Stimulated activated CD4-positive, alpha-beta T cell treated with anti-CD3 and anti-CD28 coated beads, Interleukin-15, amount 100 ng/mL, for 48 hours (primary cell): ENCODE measurements around the gene RGL3.
"Not testable (repeated sequence)": the region's sequence is repeated elsewhere in the genome, so short reads cannot be mapped to it uniquely, and the experiment has no call there.

Experiments
- DNase-seq, 2 donors: peaks; one replicate each; pipeline ENCODE4 v3.0.0-alpha.2; 2020; ENCODE audit warnings: low read depth in 2 of 2

RGL3 gene, protein sequence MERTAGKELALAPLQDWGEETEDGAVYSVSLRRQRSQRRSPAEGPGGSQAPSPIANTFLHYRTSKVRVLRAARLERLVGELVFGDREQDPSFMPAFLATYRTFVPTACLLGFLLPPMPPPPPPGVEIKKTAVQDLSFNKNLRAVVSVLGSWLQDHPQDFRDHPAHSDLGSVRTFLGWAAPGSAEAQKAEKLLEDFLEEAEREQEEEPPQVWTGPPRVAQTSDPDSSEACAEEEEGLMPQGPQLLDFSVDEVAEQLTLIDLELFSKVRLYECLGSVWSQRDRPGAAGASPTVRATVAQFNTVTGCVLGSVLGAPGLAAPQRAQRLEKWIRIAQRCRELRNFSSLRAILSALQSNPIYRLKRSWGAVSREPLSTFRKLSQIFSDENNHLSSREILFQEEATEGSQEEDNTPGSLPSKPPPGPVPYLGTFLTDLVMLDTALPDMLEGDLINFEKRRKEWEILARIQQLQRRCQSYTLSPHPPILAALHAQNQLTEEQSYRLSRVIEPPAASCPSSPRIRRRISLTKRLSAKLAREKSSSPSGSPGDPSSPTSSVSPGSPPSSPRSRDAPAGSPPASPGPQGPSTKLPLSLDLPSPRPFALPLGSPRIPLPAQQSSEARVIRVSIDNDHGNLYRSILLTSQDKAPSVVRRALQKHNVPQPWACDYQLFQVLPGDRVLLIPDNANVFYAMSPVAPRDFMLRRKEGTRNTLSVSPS

DNA sequence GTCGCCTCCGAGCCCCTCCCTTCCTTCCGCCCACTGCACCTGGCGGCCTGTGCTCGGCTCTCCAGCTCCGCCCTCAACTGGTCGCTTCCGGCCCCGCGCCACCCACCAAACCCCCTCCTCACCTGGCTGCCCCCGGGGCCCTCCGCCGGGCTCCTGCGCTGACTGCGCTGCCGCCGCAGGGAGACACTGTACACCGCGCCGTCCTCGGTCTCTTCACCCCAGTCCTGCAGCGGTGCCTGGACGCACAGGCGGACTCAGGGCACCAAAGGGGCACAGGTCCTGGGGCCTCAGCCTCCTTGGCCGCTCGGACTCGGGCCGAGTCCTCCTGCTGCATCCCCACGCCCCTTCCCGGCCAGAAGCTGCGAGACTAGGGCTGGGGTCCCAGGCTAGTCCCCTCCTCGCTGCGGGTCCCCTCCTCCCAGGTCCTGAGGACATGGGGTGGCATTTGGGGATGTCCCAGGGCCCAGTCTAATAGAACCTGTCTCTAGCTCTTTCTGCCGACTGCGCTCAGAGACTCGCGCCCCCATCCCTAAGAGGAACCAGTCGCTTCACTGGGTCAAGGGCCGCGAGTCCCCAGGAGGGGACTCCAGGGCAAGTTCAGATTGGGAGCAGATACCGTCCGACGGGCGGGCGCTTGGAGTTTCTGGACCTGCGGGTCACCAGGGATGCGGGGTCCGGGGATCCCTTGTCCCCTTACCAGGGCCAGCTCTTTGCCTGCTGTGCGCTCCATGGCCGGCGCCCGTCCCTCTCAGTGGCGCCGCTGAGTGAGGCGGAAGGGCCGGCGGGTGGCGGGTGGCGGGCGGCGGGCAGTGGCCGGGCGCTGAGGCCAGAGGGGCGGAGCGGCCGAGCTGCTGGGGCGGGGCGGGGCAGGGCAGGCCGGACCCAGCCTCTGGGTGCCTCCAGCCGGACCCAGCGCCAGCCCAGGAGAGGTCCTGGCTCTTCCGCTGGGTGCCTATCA is at the start of gene RGL3:
Gene RGL3, minus strand, starts transcription at position 766 of the 958 bp plus-strand sequence. Its CDS starts 36 bp downstream, at position 730.
- no peak for DNase-seq

DNA sequence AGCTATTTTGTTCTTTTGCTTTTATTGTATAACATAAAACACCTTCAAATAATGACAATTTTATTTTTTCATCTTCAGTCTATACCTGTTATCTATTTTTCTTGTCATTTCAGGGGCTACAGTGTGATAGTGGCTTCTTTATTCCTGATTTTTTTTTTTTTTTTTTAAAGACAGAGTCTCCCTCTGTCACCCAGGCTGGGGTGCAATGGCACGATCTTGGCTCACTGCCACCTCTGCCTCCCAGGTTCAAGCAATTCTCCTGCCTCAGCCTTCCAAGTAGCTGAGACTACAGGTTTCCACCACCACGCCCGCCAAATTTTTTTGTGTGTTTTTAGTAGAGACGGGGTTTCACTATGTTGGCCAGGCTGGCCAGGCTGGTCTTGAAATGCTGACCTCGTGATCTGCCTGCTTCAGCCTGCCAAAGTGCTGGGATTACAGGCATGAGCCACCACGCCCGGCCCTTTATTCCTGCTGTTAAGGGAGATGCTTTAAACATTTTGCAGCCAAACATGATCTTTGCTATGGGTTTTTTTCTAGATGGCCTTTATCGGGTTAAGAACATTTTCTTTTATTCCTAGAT is 49.2 kb upstream of the RGL3 start:
- not testable (repeated sequence) for DNase-seq

DNA sequence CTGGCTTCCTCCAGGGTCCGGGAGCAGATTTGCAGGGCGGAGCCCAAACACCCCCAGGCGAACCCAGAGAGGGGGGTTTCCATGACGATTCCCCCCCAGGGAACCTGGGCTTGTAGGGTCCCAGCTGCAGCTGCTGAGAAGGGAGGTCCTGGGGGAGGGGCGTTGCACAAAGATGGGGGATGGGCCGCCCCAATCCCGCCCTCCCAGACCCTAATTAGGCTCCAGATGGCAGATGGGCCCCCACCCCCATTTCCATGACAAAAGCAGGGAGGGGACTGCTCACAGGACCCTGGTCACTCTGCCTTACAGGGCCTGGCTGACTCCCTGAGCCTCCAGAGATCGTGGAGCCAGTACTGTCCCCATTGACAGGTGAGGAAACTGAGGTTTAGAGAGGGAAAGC is 46.5 kb upstream of the RGL3 start:
- no peak for DNase-seq

DNA sequence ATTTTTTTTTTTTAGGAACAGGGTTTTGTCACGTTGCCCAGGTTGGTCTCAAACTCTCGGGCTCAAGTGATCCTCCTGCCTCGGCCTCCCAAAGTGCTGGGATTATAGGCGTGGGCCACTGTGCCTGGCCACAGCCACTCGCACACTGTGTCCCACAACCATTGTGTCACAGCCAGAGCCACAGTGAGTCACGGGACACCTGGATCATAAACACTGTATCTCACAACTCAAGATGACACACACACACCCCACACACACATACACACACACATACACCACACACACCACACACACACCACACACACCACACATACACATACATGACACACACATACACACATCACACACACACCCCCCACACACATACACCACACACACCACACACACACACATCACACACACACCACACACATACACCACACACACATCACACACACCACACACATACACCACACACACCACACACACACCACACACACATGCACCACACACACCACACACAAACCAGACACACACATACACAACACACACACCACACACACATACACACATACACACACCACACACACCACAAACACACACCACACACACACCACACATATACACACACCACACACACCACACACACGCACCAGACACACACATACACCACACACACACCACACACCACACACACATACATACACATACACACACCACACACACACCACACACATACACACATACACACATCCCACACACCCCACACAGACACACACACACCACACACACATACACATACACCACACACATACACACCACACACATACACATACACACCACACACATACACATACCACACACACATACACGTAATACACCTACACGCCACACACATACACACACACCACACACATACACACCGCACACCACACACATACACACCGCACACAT is 45.5 kb upstream of the RGL3 start:
- no peak for DNase-seq

DNA sequence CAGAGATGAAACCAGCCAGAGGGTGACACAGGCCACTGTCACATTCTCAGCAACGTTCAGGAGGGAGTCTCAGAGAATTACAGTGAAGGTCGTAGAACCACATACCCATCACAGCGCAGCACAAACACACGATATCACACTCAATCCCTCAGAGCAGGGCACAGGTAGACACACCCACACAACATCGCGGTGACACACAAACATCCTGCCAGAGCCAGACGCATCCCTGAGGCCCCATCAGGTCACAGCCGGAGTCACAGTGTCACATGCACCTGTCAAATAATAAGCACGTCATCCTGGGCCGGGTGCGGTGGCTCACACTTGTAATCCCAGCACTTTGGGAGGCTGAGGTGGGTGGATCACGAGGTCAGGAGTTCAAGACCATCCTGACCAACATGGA is 44.3 kb upstream of the RGL3 start:
- no peak for DNase-seq

DNA sequence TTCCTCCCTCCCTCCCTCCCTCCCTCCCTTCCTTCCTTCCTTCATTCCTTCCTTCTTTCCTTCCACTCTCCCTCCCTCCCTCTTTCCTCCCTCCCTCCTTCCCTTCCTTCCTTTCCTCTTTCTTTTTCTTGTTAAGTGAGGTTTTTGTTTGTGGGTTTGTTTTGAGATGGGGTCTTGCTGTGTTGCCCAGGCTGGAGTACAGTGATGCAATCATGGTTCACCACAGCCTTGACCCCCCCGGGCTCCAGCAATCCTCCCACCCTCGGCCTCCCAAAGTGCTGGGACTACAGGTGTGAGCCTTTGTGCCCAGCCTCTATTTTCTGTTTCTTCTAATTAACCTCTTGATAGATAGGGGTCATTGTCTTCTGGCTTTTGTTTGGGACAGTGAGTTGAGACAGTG is 42.3 kb upstream of the RGL3 start:
- no peak for DNase-seq

DNA sequence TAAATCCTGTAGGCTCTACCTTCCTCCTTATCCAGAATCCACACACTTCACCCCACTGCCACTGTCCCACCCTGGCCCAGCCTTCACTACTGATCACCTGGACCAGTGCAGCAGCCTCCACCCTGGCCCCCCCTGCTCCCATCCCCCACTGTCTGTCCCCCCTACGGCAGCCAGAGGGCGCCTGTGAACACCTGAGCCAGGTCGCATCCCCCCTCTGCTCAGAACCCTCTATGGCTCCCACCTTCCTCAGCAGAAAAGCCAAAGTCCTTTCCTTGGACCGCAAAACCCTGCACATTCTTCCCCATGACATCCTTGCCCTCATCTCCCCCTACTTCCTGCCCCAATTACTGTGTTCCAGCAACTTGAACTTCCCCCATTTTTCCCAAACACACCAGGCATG is 41.1 kb upstream of the RGL3 start:
- no peak for DNase-seq

DNA sequence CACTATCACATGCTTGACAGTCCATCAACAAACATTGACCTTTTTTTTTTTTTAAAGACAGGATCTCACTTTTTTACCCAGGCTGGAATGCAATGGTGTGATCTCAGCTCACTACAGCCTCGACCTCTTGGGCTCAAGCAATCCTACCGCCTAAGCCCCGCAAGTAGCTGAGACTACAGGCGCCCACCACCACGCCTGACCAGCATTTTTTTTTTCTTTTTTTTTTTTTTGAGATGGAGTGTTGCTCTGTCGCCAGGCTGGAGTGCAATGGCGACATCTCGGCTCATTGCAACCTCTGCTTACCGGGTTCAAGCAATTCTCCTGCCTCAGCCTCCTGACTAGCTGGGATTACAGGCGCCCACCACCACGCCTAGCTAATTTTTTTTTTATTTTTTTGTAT is 39.8 kb upstream of the RGL3 start:
- not testable (repeated sequence) for DNase-seq

DNA sequence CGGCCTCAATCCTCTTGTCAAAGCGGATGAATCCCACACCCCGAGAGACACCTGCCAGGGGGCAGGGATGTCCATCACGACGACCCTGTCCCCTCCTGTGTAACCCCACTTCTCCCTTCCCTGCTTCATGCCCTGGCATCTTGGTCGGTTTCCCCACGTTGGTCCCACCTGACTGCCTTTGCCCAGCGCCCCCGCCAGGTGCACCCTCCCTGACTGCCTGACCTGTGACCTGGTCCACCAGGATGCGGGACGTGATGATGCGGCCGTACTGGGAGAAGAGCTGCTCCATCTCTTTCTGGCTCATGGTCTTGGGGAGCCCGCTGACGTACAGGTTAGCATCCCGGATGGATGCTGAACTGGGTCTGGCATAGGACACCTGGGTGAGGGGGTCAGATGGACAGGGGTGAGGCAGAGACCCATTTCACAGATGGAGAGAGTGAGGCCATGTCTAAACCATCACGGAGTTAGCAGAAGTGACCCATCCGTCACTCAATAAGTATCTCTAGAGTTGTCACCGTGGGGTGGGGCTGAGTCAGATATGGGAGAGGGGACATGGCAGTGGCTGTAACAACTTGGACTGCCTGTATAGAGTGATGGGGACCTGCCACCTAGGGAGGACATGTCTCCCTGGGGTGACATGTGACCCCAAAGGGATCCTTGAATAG is 39.3 kb upstream of the RGL3 start:
- no peak for DNase-seq

DNA sequence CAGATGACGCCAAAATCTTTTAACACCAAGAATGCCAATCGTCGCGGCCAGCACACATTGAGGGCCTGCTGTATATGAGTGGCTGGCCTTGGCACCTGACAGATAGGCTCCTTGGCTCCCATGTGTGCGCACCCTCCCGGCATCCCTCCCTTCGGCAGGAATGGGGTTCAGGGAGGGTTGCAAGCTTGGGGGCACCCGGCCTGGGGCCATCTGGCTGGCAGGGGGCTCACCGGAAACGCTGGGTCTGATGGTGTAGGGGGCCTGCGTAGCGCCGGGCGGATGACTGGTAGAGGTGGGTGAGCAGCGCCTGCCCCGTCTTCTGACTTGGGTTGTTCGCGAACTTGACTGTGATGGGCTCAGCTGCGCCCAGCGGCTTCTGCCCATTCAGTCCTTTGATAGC is 38.7 kb upstream of the RGL3 start:
- no peak for DNase-seq

DNA sequence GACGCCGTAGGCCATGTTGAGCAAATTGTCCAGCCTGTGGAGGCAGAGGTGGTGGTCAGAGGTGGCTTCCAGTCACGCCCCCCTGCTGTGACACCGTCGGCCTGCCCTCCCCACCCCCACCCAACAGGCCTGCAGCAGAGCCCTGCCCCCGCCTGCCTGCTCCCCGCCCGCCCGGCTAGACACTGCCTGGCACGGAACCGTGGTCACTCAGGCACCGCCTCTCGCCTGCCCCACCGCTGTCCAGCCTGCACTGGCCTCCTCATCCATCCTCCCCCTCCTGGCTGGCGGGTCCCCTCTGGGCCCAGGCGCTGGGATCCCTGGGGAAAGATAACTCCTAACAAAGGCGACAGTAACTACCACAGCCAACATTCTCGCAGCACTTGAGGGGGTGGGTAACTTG is 38.0 kb upstream of the RGL3 start:
- no peak for DNase-seq

DNA sequence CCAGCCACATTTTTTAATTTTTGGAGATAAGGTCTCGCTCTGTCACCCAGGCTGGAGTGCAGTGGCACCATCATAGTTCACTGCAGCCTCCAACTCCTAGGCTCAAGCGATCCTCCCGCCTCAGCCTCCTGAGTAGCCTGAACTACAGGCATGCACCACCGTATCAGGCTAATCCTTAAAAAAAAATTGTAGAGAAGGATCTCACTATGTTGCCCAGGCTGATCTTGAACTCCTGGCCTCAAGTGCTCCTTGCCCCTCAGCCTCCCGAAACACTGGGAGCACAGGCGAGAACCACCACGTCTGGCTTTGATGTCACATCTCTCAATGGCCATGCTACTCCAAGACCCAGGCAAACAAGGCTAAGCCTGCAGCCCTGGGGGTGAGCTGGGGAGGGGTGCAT is 37.5 kb upstream of the RGL3 start:
- DNase-seq: no peak

DNA sequence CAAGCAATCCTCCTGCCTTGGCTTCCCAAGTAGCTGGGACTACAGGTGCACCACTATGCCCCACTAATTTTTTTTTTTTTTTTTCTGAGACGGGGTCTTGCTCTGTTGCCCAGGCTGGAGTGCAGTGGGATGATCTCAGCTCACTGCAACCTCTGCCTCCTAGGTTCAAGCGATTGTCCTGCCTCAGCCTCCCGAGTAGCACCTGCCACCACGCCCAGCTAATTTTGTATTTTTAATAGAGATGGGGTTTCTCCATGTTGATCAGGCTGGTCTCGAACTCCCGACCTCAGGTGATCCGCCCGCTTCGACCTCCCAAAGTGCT is 36.1 kb upstream of the RGL3 start:
- not testable (repeated sequence) for DNase-seq

DNA sequence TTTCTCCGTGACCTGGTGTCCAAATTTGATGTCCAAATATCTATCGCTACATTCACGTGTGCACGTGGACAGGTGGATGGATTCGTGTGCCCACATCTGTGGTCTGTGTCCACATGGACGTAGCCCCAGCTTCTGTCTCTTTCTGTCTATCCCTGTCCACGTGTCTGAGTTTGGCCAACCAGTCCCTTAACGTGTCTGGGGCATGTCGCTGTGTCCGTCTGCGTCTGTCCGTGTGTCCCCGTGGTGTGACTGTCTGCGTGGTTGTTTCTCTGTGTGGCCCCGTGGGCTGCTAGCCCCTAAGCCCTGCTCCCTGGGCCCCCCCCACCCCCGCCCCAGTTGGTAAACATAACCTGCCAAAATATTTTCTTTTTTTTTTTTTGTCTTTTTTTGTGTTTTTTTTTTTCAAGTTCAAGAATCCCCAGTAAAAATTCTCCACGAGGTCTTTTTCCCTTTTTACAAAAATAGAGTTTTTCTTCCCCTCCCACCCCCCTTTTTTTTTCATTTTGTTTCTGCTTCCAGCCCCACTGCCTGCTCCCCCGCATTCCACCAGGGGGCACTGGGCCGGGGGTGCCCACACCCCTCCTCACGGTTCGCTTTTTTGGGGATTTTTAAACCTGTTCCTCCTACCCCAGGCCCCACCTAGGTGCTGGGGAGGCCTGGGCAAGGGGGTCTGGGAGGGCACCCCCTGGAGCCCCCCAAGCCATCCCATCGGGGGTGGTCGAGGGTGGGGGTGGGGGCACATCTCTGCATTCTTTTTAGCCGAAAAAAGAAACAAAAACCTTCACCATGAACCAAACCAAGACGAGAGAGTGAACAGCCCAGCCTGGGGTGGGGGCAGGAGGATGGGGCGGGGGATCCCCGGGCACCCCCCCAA is 34.6 kb upstream of the RGL3 start:
- DNase-seq: no peak

DNA sequence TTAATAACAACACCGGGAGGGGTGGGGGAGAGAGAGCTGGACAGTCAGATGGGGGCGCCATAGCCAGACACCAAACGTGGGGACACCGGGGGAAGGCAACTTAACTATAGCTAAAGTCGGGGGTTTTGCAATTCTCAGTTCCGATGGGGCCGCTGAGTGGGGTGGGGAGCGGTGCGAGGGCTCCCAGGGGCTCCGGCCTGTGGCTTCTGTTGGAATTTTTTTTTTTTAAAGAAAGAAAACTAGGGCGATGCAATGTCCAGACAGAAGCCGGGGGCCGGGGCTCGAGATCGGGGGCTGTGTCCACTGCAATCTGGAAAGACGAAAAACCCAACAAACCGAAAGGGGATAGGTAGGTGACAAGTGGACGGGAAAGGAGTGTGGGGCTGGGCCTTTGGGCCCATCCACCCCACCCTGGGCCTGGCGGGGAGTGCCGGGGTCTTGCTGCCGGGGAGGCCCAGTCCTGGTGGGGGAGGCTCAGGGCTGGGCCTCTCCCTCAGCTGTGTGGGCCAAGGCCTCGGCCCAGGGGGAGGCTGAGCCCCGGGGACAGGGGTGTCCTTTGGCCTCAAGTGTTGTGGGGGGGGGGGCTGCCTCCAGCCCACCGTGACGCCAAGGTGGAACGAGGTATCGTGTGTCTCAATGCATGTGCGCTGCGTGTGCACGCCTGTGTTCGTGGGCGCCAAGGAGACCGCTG is 33.7 kb upstream of the RGL3 start:
- no peak for DNase-seq

DNA sequence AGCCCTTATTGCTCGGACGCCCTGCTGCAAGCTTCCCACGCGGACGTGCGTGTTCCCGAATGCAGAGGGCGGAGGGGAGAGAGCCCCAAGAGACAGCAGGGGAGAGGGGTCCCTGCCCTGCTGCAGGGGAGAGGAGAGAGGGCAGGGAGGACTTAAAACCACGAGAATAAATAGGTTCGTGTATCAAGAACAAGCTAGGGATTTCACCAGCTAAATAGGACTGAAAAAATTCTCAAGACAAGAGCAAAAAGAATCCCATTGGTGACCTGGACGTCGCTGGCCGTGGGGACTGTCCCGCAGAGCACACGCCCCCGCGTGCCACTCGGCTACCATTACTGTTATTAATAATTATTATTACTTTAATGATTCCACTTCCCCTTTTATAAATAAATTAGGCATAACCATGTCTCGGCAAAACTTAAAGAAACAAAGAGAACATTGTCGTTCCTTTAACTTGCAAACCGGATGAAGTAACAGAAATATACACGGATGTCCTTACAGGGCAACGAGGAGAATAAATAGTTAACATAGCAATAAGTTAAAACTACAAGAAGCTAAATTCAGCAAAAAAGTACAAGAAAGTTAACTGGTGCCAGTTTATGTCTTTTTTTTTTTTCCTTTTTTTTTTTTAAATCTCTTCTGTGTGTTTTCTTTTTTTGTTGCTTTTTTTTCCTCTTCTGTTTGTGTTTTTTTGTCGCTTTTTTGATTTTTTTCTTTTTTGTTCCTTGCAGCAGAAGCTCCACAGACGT is 32.9 kb upstream of the RGL3 start:
- DNase-seq: no peak

DNA sequence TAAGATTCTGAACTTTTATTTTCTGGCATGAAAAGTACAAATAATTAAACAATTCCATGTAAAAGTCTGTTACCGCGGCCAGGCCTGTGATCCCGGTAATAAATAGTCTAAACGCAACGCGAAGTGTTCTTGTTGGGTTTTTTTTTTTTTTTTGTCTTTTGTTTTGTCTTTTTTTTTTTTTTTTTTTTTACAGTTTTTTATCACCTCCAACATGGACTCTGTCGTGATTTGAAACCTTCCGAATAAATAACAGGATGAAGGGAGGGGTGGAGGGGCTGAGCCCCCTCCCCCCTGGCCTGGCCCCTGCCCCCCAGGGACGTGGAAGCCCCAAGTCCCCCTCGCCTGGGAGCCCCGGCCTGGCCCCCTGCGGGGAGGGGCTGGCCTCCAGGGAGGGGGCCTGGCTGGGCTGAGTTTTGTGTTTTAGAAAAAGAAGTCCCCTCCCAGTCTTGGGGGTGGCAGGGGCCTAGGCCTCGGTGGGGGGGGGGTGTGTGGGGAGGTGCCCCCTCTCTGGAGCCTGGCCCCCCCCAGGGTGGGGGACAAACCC is 32.3 kb upstream of the RGL3 start:
- no peak for DNase-seq
